GM06990 (cell line): Measurements from ENCODE around the gene VAPA.

Source experiments
- DNase-seq: peaks from one replicate; pipeline ENCODE4 v3.0.0-alpha.2; 2011; ENCODE audit not compliant: insufficient read length; ENCODE audit errors: extremely low read depth
- H3K27me3 ChIP-seq: replicated peaks from 2 replicates; pipeline ENCODE4 v1.6.0; 2011; ENCODE audit warnings: low read length; ENCODE audit not compliant: control insufficient read depth, insufficient read depth
- H3K36me3 ChIP-seq: 2 replicates; pipeline ENCODE4 v1.5.1; 2011; ENCODE audit warnings: low read length; ENCODE audit not compliant: control insufficient read depth, insufficient read depth
- H3K4me3 ChIP-seq: replicated peaks from 2 replicates; pipeline ENCODE4 v1.5.1; 2011; ENCODE audit warnings: low read depth, mild to moderate bottlenecking, control low read depth, low read length
- TF ChIP-seq, protein P1 (sequence below): IDR thresholded peaks from 2 replicates; pipeline ENCODE4 v1.5.1; 2011; ENCODE audit warnings: low read length, control low read depth, mild to moderate bottlenecking, inconsistent platforms; ENCODE audit not compliant: insufficient read depth, poor library complexity, severe bottlenecking

VAPA gene, protein sequence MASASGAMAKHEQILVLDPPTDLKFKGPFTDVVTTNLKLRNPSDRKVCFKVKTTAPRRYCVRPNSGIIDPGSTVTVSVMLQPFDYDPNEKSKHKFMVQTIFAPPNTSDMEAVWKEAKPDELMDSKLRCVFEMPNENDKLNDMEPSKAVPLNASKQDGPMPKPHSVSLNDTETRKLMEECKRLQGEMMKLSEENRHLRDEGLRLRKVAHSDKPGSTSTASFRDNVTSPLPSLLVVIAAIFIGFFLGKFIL

DNA sequence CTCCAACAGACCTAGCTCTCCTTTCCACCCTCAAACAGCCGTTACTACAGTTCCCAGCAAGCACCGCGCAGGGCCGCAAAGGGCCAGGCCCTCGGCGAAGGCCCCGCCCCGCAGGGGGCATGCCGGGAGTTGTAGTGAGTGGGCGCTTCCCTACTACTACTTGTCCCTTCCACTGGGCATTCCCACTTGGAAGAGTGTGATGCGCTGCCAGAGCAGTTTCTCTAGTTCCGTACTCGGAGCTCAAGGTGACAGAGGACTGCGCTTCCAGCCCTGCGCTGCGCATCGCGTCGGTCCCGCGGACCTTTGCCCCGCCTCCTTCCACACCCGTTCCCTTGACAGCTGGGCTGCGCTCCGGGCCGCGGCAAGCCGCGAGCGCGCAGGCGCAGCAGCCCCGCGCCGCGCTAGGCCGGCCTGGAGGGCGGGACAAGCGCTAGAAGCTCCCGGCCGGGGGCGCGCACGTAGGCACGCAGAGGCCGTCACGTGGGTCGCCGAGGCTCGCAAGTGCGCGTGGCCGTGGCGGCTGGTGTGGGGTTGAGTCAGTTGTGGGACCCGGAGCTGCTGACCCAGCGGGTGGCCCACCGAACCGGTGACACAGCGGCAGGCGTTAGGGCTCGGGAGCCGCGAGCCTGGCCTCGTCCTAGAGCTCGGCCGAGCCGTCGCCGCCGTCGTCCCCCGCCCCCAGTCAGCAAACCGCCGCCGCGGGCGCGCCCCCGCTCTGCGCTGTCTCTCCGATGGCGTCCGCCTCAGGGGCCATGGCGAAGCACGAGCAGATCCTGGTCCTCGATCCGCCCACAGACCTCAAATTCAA, at the start of gene VAPA:
TSS of gene VAPA (plus strand) at position 491 of the 808 bp plus-strand sequence. CDS start at position 732, 241 bp downstream.
- H3K36me3 ChIP-seq, result no peaks in the 10 kb centered on the region
- H3K4me3 ChIP-seq, result peak within 1 kb of the TSS; percentile 89
- DNase-seq, result peak; percentile 100
- TF ChIP-seq, protein P1, sequence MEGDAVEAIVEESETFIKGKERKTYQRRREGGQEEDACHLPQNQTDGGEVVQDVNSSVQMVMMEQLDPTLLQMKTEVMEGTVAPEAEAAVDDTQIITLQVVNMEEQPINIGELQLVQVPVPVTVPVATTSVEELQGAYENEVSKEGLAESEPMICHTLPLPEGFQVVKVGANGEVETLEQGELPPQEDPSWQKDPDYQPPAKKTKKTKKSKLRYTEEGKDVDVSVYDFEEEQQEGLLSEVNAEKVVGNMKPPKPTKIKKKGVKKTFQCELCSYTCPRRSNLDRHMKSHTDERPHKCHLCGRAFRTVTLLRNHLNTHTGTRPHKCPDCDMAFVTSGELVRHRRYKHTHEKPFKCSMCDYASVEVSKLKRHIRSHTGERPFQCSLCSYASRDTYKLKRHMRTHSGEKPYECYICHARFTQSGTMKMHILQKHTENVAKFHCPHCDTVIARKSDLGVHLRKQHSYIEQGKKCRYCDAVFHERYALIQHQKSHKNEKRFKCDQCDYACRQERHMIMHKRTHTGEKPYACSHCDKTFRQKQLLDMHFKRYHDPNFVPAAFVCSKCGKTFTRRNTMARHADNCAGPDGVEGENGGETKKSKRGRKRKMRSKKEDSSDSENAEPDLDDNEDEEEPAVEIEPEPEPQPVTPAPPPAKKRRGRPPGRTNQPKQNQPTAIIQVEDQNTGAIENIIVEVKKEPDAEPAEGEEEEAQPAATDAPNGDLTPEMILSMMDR, result no peak
- no peaks in the 10 kb centered on the region for H3K27me3 ChIP-seq

DNA sequence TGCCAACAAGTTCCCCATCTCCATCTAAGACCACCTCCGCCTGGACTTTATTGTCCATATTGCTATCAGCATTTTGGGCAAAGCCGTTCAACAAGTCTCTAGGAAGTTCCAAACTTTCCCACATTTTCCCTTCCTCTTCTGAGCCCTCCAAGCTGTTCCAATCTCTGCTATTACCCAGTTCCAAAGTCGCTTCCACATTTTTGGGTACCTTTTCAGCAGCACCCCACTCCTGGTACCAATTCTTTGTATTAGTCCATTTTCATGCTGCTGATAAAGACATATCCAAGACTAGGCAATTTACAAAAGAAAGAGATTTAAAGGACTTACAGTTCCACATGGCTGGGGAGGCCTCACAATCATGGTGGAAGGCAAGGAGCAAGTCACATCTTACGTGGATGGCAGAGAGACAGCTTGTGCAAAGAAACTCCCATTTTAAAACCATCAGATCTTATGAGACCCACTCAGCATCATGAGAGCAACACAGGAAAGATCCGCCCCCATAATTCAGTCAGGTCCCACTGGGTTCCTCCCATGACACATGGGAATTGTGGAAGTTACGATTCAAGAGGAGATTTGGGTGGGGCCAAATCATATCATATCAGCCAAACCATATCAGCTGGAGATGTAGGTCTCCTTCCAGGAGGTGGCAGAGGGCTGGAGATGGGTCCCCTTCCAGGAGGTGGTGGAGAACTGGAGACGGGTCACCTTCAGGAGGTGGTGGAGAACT, 47.9 kb upstream of the VAPA start:
- TF ChIP-seq, protein P1, result no peak
- H3K27me3 ChIP-seq, result no peaks in the 10 kb centered on the region
- DNase-seq, result no peak

DNA sequence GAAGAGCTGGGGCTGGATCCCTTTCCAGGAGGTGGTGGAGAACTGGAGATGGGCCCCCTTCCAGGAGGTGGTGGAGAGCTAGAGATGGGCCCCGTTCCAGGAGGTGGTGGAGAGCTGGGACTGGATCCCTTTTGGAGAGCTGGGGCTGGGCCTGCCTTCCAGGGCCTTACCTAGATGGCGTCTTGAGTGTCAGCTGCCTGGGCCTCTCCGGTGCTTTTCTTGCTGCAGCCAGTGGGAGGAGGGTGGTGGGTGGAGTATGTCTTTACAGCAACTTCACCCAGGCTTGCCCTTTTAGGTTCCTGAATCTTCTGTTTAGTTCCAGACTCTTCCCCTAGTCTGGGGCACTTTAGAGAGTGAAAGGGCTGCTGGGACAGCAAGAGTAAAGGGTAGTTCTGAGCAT, 47.2 kb upstream of the VAPA start:
- peaks cover 2% of the 10 kb centered on the region; the same call in 1 of the 2 replicates for H3K36me3 ChIP-seq
- TF ChIP-seq, protein P1, result no peak
- no peak overlapping the region for H3K4me3 ChIP-seq

More for the DNA sequence above, 47.9 kb upstream of the VAPA start:
- H3K4me3 ChIP-seq, result no peak overlapping the region
- H3K36me3 ChIP-seq, result peaks cover 2% of the 10 kb centered on the region; the same call in 1 of the 2 replicates

DNA sequence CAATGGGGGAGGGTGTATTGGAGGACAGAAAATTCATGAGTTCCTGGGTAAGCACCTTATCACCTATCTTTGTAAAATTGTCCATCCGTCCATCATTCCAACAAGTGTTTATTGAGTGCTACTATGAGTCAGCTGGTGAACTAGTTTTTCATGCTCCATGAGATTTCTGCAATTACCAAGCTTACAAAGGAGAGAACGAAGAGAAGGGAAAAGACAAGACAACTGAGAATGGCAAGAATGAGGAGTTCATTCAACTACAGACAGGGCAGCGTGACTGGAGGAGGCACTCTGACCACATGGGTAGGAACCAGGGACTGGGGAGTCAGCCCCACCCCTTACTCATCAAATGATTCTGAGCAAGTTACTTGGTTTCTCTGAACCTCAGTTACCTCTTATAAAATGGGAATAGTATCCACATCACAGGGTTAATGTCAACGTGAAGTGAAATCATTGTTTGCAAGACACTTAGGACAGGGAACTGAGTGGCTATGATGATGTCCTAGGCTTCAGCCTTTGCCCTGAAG, 46.7 kb upstream of the VAPA start:
- no peaks in the 10 kb centered on the region for H3K27me3 ChIP-seq
- TF ChIP-seq, protein P1, result no peak
- no peak overlapping the region for H3K4me3 ChIP-seq
- DNase-seq, result no peak
- peaks cover 2% of the 10 kb centered on the region; the same call in 1 of the 2 replicates for H3K36me3 ChIP-seq

More for the DNA sequence above, 47.2 kb upstream of the VAPA start:
- no peaks in the 10 kb centered on the region for H3K27me3 ChIP-seq
- no peak for DNase-seq

DNA sequence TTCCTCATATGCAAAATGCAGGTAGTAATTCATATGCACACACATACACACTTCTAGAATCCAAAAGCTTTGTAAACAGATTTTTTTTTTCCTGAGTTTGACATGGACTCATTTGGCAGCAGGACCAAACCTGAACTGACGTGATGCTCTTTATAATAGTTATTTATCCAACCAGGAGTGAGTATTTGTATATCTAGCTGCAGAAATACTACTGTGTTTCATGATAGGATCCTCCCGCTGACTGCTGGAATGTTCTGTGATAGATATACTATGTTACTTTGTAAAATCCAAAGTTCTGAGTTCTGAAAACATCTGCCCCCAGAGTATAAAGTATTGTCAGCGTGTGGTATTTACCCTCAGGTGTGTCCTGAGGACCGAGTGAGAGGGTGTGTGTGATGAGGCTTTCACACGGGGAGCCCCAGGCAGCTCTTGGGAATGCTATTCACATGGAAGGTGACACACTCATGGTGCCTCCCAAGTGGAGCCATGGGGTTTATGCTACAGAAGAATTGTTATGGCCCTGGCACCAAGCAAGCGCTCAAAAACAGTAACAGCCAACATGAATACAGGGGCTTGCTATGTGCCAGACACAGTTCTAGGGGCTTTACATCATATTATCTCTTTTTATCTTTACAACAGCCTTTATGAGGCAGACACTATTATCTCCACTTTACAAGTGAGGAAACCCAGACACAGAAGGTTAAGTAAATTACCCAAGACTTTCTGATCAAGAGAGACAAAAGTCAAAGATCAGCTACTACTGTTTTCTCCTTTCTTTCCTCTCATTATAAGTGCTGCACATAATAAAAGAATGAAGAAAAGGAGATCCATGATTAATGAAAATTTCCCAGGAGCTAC, 44.7 kb upstream of the VAPA start:
- Histone ChIP-seq H3K4me3 (no peak overlapping the region), H3K27me3 (no peaks in the 10 kb centered on the region), H3K36me3 (no peaks in the 10 kb centered on the region)
- DNase-seq, result no peak
- TF ChIP-seq, protein P1, result no peak
